Gastrocnemius medialis (tissue), 4 donors: ENCODE results near the gene WFS1. TPM values are rescaled to one million over a fixed set of nuclear protein-coding genes. Genes with fewer than 3 reads are reported as not detected.

Experiments
- ATAC-seq, 2 donors: fragments of 150-250 bp; one replicate each; pipeline ENCODE4 v1.9.1; 2016
- DNase-seq, 2 donors: peaks; one replicate each; pipeline ENCODE4 v3.0.0-alpha.2; 2019
- H3K27ac ChIP-seq, 4 donors: fragments of 200-600 bp; sonication (generic); 1 replicate in 1 of 4; 2 replicates in 3 of 4; pipeline ENCODE4 v1.5.1; 2016 to 2018; ENCODE audit warnings: mild to moderate bottlenecking in 2 of 4, moderate library complexity in 1 of 4
- H3K27me3 ChIP-seq, 3 donors: fragments of 200-600 bp; sonication (generic) in 2 of 3; 1 replicate in 1 of 3; 2 replicates in 2 of 3; pipeline versions ENCODE4 v1.5.1 to v1.6.0; 2016 to 2019; ENCODE audit warnings: mild to moderate bottlenecking in 1 of 3, moderate library complexity in 1 of 3
- H3K36me3 ChIP-seq, 2 donors: fragments of 200-600 bp; sonication (generic) in 1 of 2; one replicate each; pipeline ENCODE4 v1.5.1; 2017 to 2018
- H3K4me1 ChIP-seq, 2 donors: fragments of 200-600 bp; sonication (generic) in 1 of 2; one replicate each; pipeline ENCODE4 v1.5.1; 2016 to 2017; ENCODE audit warnings: mild to moderate bottlenecking in 2 of 2
- H3K4me3 ChIP-seq, 4 donors: fragments of 200-600 bp; sonication (generic) in 3 of 4; 1 replicate in 1 of 4; 2 replicates in 3 of 4; pipeline ENCODE4 v1.5.1; 2016 to 2019; ENCODE audit warnings: mild to moderate bottlenecking in 2 of 4
- H3K9me3 ChIP-seq, 3 donors: fragments of 200-600 bp; sonication (generic) in 2 of 3; 1 replicate in 1 of 3; 2 replicates in 2 of 3; pipeline ENCODE4 v1.5.1; 2016 to 2019
- POLR2A ChIP-seq, 2 donors: fragments of 450-650 bp; IDR thresholded peaks; one replicate each; pipeline ENCODE4 v1.6.1; 2017; ENCODE audit warnings: antibody characterized with exemption in 2 of 2, mild to moderate bottlenecking in 2 of 2, moderate library complexity in 2 of 2
- in situ Hi-C, 4 donors: fragments of 200-750 bp; cut with MboI; loops; one replicate each; pipeline versions ENCODE4 v1.15.0 to v1.8.0; 2017; ENCODE audit warnings: low sequenced_read_pairs in 4 of 4
- intact Hi-C: fragments of 100-400 bp; cut with DNase I; formaldehyde crosslinking; loops from one replicate; pipeline ENCODE4 v1.15.1; 2023; ENCODE audit warnings: low total_unique reads
- total RNA-seq, 4 donors: library from RNA; depleted of rRNA; stranded (reverse); fragments of >200 nt; gene quantifications; one replicate each; pipeline versions ENCODE4 v1.1.0 to v1.2.3, GENCODE V29; 2016
- TF ChIP-seq, protein P1 (sequence below), 5 experiments: fragments of 450-650 bp in 3 of 5; fragments of 200-600 bp in 2 of 5; sonication (generic) in 2 of 5; IDR thresholded peaks in 4 of 5; conservative IDR thresholded peaks in 1 of 5; 1 replicate in 4 of 5; 2 replicates in 1 of 5; pipeline ENCODE4 v1.5.1; 2016 to 2019; ENCODE audit warnings: antibody characterized with exemption in 5 of 5, mild to moderate bottlenecking in 3 of 5, moderate library complexity in 3 of 5

The WFS1 gene
- total RNA-seq, 4 donors from 2014 or later = 13.6 to 23.7 (median 15.6) TPM

DNA sequence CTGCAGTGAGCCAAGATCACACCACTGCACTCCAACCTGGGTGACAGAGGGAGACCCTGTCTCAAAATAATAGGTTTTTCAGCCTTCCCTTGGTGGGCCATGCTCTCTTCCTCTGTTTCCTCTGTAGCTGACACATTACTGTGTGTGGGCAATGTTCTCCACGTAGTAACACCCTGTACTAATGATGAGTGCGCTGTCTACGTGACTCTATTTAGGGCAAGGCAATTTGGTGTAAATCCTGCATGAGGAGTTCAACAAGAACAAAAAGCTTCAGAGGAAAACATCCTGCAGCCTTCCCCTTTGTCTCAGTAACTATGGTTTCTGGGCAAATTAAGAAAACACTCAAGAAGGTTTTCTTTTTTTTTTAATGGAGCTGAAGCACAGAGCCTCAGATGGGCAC is 44.9 kb upstream of the WFS1 start:
- H3K27me3 ChIP-seq = peaks cover 26 to 40% (median 28%) of the 10 kb centered on the region in 3 donors
- H3K27ac ChIP-seq = no peak overlapping the region
- intact Hi-C loops = no loop called here
- TF ChIP-seq, protein P1, sequence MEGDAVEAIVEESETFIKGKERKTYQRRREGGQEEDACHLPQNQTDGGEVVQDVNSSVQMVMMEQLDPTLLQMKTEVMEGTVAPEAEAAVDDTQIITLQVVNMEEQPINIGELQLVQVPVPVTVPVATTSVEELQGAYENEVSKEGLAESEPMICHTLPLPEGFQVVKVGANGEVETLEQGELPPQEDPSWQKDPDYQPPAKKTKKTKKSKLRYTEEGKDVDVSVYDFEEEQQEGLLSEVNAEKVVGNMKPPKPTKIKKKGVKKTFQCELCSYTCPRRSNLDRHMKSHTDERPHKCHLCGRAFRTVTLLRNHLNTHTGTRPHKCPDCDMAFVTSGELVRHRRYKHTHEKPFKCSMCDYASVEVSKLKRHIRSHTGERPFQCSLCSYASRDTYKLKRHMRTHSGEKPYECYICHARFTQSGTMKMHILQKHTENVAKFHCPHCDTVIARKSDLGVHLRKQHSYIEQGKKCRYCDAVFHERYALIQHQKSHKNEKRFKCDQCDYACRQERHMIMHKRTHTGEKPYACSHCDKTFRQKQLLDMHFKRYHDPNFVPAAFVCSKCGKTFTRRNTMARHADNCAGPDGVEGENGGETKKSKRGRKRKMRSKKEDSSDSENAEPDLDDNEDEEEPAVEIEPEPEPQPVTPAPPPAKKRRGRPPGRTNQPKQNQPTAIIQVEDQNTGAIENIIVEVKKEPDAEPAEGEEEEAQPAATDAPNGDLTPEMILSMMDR (IDR thresholded peaks at IDR 0.05 in 4 of 5, conservative IDR thresholded peaks at IDR 0.05 in 1 of 5) = no peak
- no peak for TF ChIP-seq POLR2A (IDR thresholded peaks at IDR 0.05)
- no peak overlapping the region for H3K4me3 ChIP-seq
- no peak for ATAC-seq
- in situ Hi-C loops = no loop called here
- H3K4me1 ChIP-seq = no peaks in the 10 kb centered on the region
- no peaks in the 10 kb centered on the region for H3K9me3 ChIP-seq
- no peak for DNase-seq
- H3K36me3 ChIP-seq = no peaks in the 10 kb centered on the region

DNA sequence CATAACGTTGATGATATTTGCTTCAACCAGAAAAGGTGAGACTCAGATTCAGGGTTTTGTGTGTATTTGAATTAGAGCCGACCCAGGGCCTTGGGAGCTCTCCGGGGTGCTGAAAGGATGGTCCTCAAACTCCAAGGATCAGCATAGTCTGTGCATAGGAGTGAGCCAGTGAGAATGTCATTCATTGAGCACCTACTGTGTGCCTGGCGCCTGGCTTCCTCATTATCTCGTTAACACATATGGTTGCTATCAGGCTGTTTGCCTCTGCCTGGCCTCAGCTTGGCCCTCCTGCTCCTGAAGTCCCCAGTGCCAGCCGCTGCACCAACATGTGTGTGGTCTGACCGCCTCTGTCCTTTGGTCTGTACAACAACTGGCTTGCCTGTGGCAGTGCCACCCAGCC is 44.2 kb upstream of the WFS1 start:
- H3K4me3 ChIP-seq = no peak overlapping the region
- in situ Hi-C loops (no loop called here), intact Hi-C loops (no loop called here)
- no peaks in the 10 kb centered on the region for H3K4me1 ChIP-seq
- DNase-seq = no peak
- TF ChIP-seq, protein P1 (IDR thresholded peaks at IDR 0.05 in 4 of 5, conservative IDR thresholded peaks at IDR 0.05 in 1 of 5) = no peak
- TF ChIP-seq POLR2A (IDR thresholded peaks at IDR 0.05) = no peak
- no peak overlapping the region for H3K27ac ChIP-seq
- H3K27me3 ChIP-seq = peaks cover 25 to 40% (median 26%) of the 10 kb centered on the region in 3 donors
- H3K36me3 ChIP-seq = no peaks in the 10 kb centered on the region
- ATAC-seq = no peak
- no peaks in the 10 kb centered on the region for H3K9me3 ChIP-seq

DNA sequence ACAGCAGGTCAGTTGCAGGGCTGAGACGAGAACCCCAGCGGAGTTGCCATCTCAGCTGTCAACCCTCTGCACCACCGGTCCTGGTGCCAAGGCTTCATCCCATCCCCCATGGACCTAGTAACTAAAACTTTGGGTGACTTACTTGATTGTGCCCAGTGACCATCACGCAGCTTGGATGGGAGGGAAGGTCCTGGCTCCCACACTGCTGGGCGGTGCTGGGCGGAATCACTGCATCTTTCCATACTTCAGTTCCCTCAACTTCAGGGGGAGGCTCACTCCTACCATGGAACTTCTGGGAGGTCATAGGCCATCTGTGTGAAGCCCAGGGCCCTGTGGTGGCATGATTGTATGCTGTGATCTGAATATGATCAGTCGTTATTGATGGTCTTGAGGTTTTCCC is 43.1 kb upstream of the WFS1 start:
- Histone ChIP-seq H3K27ac (no peak overlapping the region), H3K36me3 (no peaks in the 10 kb centered on the region), H3K4me1 (no peaks in the 10 kb centered on the region), H3K27me3 (peaks cover 14 to 35% (median 18%) of the 10 kb centered on the region in 3 donors), H3K9me3 (no peaks in the 10 kb centered on the region), H3K4me3 (no peak overlapping the region)
- in situ Hi-C loops (no loop called here), intact Hi-C loops (no loop called here)
- no peak for ATAC-seq
- DNase-seq = no peak
- TF ChIP-seq POLR2A (IDR thresholded peaks at IDR 0.05) = no peak
- TF ChIP-seq, protein P1 (IDR thresholded peaks at IDR 0.05 in 4 of 5, conservative IDR thresholded peaks at IDR 0.05 in 1 of 5) = no peak

DNA sequence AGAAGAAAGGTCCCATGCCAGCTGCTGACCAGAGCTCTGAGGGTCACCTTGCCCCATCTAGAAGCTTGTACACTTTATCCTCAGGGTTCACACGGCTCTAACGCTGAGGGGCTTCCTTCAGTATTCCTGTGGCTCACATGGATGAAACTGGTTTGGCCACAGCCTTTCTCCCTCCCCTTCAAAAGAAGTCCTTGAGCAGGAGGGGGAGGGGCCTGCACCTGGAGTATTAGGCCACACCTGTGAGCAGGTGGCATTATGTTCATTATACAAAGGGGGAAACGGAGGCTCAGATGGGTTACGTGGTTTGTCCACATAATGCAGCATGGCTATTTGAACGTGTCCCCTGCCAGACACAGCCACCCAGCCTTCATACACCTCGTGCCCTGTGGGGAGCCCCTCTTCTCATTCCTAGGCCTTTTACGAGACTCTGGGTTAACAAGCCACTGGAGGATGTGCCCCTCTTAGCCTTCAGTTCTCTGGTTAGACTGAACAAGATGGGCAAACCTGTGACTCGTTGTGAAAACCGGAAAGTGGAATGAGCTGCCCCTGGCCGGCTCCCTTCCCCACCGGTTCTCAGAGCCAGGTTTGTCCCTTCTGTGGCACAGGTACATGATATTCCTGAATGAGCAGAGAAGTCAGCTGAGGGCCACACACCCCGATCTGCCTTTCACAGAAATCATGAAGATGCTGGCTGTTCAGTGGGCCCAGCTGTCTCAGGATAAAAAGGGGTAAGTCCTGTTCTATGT is 42.1 kb upstream of the WFS1 start:
- no peak for ATAC-seq

More for the DNA sequence above, 42.1 kb upstream of the WFS1 start:
- Histone ChIP-seq H3K27me3 (peaks cover 9 to 24% (median 14%) of the 10 kb centered on the region in 3 donors), H3K4me1 (no peaks in the 10 kb centered on the region), H3K4me3 (no peak overlapping the region), H3K27ac (no peak overlapping the region), H3K36me3 (no peaks in the 10 kb centered on the region), H3K9me3 (no peaks in the 10 kb centered on the region)
- intact Hi-C loops (no loop called here), in situ Hi-C loops (no loop called here)
- TF ChIP-seq POLR2A (IDR thresholded peaks at IDR 0.05) = no peak
- TF ChIP-seq, protein P1 (IDR thresholded peaks at IDR 0.05 in 4 of 5, conservative IDR thresholded peaks at IDR 0.05 in 1 of 5) = no peak
- DNase-seq = no peak
